GM12874 (cell line): Measurements from ENCODE around the gene IPO11.

Experiments
- CTCF ChIP-seq: IDR thresholded peaks from 2 replicates; pipeline ENCODE4 v1.5.1; 2011; ENCODE audit warnings: low read depth, mild to moderate bottlenecking, control low read depth, low read length, moderate library complexity; ENCODE audit not compliant: insufficient read depth

Gene IPO11

GRCh38 chr5:62606878-62607277, 194.3 kb downstream of the IPO11 start:
- no peak for TF ChIP-seq CTCF

GRCh38 chr5:62607615-62608014, 195.1 kb downstream of the IPO11 start:
- TF ChIP-seq CTCF = no peak

GRCh38 chr5:62608529-62609511, 196.3 kb downstream of the IPO11 start:
- no peak for TF ChIP-seq CTCF

GRCh38 chr5:62614355-62614754, 201.8 kb downstream of the IPO11 start:
- no peak for TF ChIP-seq CTCF

- TF ChIP-seq CTCF = no peak
Observed at GRCh38 chr5:62616615-62617277, 204.2 kb downstream of the IPO11 start.

GRCh38 chr5:62617943-62618342, 205.4 kb downstream of the IPO11 start:
- no peak for TF ChIP-seq CTCF

GRCh38 chr5:62620761-62621160, 208.2 kb downstream of the IPO11 start:
- no peak for TF ChIP-seq CTCF
